Measurements from ENCODE around the gene PCDHGA1. TPM values are rescaled to one million over a fixed set of nuclear protein-coding genes. Genes with fewer than 3 reads are reported as not detected.
A peak's percentile ranks its signal among the peaks of the same experiment; 100 is the strongest.

Gene PCDHGA1
- total and polyA plus RNA-seq, 9 of the 15 experiments (the other 6 are each of a cell fraction or from before 2014, with no cell fraction given), result 0.05 to 0.26 (median 0.18) TPM; not detected in 2

DNA sequence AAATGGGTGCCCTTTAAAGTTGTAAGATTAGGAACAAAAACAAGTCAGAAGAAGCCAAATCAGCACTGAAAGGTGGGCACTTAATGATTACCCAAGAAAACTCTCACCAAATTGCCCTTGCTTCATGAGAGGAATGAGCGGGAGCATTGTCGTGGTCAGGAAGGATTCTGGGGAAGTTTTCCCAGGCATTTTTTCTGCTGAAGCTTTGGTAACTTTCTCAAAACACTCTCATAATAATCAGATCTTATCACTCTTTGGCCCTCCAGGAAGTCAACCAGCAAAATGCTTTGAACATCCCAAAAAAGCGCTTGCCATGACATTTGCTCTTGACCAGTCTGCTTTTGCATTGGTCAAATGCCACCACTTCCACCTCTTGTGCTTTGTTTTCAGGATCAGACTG is 135.0 kb downstream of the PCDHGA1 start (continued):
- no peak for TF ChIP-seq TEAD4 (IDR thresholded peaks at IDR 0.05; ENCODE audit: low read length)
- no peak for TF ChIP-seq TEAD4 (CRISPR knock-in tag; IDR thresholded peaks at IDR 0.05; ENCODE audit: borderline replicate concordance)

DNA sequence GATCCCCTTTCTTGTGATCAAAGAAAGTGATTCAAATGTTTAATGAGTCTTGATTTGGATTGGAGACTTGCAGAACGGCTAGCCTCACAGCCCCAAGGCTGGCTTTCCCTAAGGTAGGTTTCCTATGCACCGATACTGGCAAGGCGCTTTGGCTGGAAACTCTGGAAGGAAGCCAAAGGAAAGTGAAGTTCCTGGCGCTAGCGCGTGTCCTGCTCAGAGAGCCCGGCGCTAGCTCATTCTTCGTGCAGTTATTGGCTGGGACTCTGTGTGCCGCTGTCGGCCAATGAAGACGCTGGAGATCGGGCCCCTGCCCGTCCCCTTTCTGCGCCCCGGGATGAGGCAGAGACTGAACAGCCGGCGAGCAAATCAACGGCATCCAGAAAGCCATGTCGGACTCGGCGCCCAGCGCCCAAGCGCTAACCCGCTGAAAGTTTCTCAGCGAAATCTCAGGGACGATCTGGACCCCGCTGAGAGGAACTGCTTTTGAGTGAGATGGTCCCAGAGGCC is 145.4 kb downstream of the PCDHGA1 start, which contains the start of gene PCDHGC3:
TSS of gene PCDHGC3 (plus strand) at position 342 of the 507 bp plus-strand sequence. CDS start at position 493, 151 bp downstream.
- intact Hi-C loops (cut with micrococcal nuclease), result no loop called here
- ATAC-seq, result peak; percentile 82
- Histone ChIP-seq H3K27me3 (ENCODE audit: control insufficient read depth in 2 of 2, insufficient read depth in 2 of 2, low read length in 2 of 2) (peaks cover 20 to 32% of the 10 kb centered on the region in 2 experiments; a peak in 4 of 5 replicates), H3K27ac (ENCODE audit: extremely low read depth, low read depth, low read length) (no peak within 1 kb of the TSS), H3K9me1 (ENCODE audit: control insufficient read depth, insufficient read depth, low read length) (no peaks in the 10 kb centered on the region), H3K4me3 (no peak within 1 kb of the TSS), H2AFZ (ENCODE audit: low read depth, low read length) (no peak within 1 kb of the TSS), H3K4me2 (ENCODE audit: insufficient read depth, low read length) (no peak within 1 kb of the TSS), H3K79me2 (ENCODE audit: control insufficient read depth, insufficient read depth, low read length) (no peaks in the 10 kb centered on the region), H4K20me1 (replicated peaks; ENCODE audit: control insufficient read depth, insufficient read depth, low read length) (no peaks in the 10 kb centered on the region; the same call in 1 of the 2 replicates), H3K36me3 (ENCODE audit: control insufficient read depth, insufficient read depth, low read length) (no peaks in the 10 kb centered on the region), H3K9ac (ENCODE audit: insufficient read depth in 1 of 2, low read depth in 2 of 2, low read length in 2 of 2) (no peak within 1 kb of the TSS), H3K9me3 (replicated peaks; ENCODE audit: control insufficient read depth, insufficient read depth, low read depth, low read length) (no peaks in the 10 kb centered on the region), H3K4me1 (replicated peaks in 1 of 2; ENCODE audit: control insufficient read depth in 2 of 2, insufficient read depth in 2 of 2, low read length in 2 of 2) (peaks cover 0 to 14% of the 10 kb centered on the region in 2 experiments; a peak in 1 of 5 replicates)
- BruUV-seq (replicated peaks), result no TSS peak
- in situ Hi-C loops (cut with MboI), result no loop called here
- TF ChIP-seq ARNT (IDR thresholded peaks at IDR 0.05) (no peak), SUPT5H (IDR thresholded peaks at IDR 0.05) (no peak), HDAC1 (IDR thresholded peaks at IDR 0.05) (no peak), GATA2 (CRISPR knock-in tag; IDR thresholded peaks at IDR 0.05) (no peak), NFIC (IDR thresholded peaks at IDR 0.05) (peak; percentile 52), ARHGAP35 (IDR thresholded peaks at IDR 0.05; ENCODE audit: partially characterized antibody) (no peak), RAD21 (CRISPR knock-in tag; conservative IDR thresholded peaks at IDR 0.05 in 1 of 2, IDR thresholded peaks at IDR 0.05 in 1 of 2) (peak in 1 of 2 experiments; percentile 28; a peak in 1 of 4 replicates)
- TF ChIP-seq, protein P1, sequence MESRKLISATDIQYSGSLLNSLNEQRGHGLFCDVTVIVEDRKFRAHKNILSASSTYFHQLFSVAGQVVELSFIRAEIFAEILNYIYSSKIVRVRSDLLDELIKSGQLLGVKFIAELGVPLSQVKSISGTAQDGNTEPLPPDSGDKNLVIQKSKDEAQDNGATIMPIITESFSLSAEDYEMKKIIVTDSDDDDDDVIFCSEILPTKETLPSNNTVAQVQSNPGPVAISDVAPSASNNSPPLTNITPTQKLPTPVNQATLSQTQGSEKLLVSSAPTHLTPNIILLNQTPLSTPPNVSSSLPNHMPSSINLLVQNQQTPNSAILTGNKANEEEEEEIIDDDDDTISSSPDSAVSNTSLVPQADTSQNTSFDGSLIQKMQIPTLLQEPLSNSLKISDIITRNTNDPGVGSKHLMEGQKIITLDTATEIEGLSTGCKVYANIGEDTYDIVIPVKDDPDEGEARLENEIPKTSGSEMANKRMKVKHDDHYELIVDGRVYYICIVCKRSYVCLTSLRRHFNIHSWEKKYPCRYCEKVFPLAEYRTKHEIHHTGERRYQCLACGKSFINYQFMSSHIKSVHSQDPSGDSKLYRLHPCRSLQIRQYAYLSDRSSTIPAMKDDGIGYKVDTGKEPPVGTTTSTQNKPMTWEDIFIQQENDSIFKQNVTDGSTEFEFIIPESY (CRISPR knock-in tag; IDR thresholded peaks at IDR 0.05), result peak; percentile 23; the same call in 1 of the 2 replicates
- TF ChIP-seq, protein P2, sequence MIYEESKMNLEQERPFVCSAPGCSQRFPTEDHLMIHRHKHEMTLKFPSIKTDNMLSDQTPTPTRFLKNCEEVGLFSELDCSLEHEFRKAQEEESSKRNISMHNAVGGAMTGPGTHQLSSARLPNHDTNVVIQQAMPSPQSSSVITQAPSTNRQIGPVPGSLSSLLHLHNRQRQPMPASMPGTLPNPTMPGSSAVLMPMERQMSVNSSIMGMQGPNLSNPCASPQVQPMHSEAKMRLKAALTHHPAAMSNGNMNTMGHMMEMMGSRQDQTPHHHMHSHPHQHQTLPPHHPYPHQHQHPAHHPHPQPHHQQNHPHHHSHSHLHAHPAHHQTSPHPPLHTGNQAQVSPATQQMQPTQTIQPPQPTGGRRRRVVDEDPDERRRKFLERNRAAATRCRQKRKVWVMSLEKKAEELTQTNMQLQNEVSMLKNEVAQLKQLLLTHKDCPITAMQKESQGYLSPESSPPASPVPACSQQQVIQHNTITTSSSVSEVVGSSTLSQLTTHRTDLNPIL (CRISPR knock-in tag; IDR thresholded peaks at IDR 0.05), result no peak
- 15% methylated on average over 24 of the region's 28 CpGs for WGBS (ENCODE audit: insufficient coverage, low coverage, missing lambda C conversion rate)
- CTCF ChIA-PET (ENCODE audit: low intra/inter-chr PET ratio), result no interaction called here
- DNase-seq (ENCODE audit: extremely low read depth in 1 of 4, low spot score in 3 of 4), result peak in 2 of 4 experiments; percentile 16 to 34
- POLR2A ChIA-PET, result interaction anchor here (1.0 to 1.5 kb wide), 2 partner anchors 9 to 33 kb away, joined by 3 read pairs; partner anchors contain the start of gene PCDHGC4
- FAIRE-seq, result no peak

Measured in K562 (cell line).